Tibial nerve (tissue), 4 donors: ENCODE measurements around the gene CCDC149. TPM values are rescaled to one million over a fixed set of nuclear protein-coding genes. Genes with fewer than 3 reads are reported as not detected.
A peak's percentile ranks its signal among the peaks of the same experiment; 100 is the strongest.

Experiments used
- DNase-seq, 2 donors: peaks; one replicate each; pipeline ENCODE4 v3.0.0-alpha.2; 2019; ENCODE audit warnings: low spot score in 2 of 2
- H3K27ac ChIP-seq, 4 donors: fragments of 200-600 bp; sonication (generic) in 3 of 4; one replicate each; pipeline ENCODE4 v1.5.1; 2017 to 2019; ENCODE audit warnings: mild to moderate bottlenecking in 1 of 4
- H3K27me3 ChIP-seq, 2 donors: fragments of 200-600 bp; sonication (generic) in 1 of 2; one replicate each; pipeline versions ENCODE4 v1.5.1 to v1.6.0; 2017 to 2019
- H3K36me3 ChIP-seq, 3 donors: fragments of 200-600 bp; sonication (generic); one replicate each; pipeline ENCODE4 v1.5.1; 2018 to 2019
- H3K4me1 ChIP-seq, 4 donors: fragments of 200-600 bp; sonication (generic) in 3 of 4; one replicate each; pipeline ENCODE4 v1.5.1; 2017 to 2019
- H3K4me3 ChIP-seq, 4 donors: fragments of 200-600 bp; sonication (generic) in 3 of 4; one replicate each; pipeline ENCODE4 v1.5.1; 2017 to 2019; ENCODE audit warnings: mild to moderate bottlenecking in 1 of 4, moderate library complexity in 1 of 4
- H3K9me3 ChIP-seq, 4 donors: fragments of 200-600 bp; sonication (generic) in 3 of 4; one replicate each; pipeline ENCODE4 v1.5.1; 2017 to 2019
- CTCF ChIP-seq, 5 experiments: fragments of 200-600 bp in 3 of 5; fragments of 450-650 bp in 2 of 5; sonication (generic) in 3 of 5; IDR thresholded peaks; one replicate each; pipeline ENCODE4 v1.5.1; 2016 to 2019; ENCODE audit warnings: antibody characterized with exemption in 5 of 5, mild to moderate bottlenecking in 3 of 5, moderate library complexity in 2 of 5
- EP300 ChIP-seq, 2 donors: sonication (generic); formaldehyde crosslinking; IDR thresholded peaks; one replicate each; pipeline ENCODE4 v1.6.1; 2017; ENCODE audit warnings: antibody characterized with exemption in 2 of 2, mild to moderate bottlenecking in 1 of 2
- POLR2A ChIP-seq, 2 donors: fragments of 450-650 bp; IDR thresholded peaks; one replicate each; pipeline ENCODE4 v1.6.1; 2017; ENCODE audit warnings: antibody characterized with exemption in 2 of 2, mild to moderate bottlenecking in 2 of 2, moderate library complexity in 2 of 2
- WGBS, 2 donors: methylation state at CpG; one replicate each; pipeline ENCODE4 v1.1.5; 2018; 5-methylcytosine and 5-hydroxymethylcytosine counted together
- total RNA-seq, 4 donors: library from RNA; depleted of rRNA; stranded (reverse); fragments of >200 nt; gene quantifications; one replicate each; pipeline ENCODE4 v1.1.0, GENCODE V29; 2016

The CCDC149 gene
- total RNA-seq: 10 to 100 TPM; 12.2 to 31.2 (median 15.3) TPM

GRCh38 chr4:24912252-24913118, at the start of gene CCDC149:
Gene CCDC149 (minus strand): TSS chr4:24913042. CDS start chr4:24912864, 178 bp downstream.
- DNase-seq: peak in 1 of 2 donors; percentile 17
- Histone ChIP-seq H3K4me3 (peak within 1 kb of the TSS; percentile 52 to 75 (median 60)), H3K27me3 (no peaks in the 10 kb centered on the region), H3K9me3 (peaks cover 0 to 5% (median 0%) of the 10 kb centered on the region in 4 donors), H3K36me3 (peaks cover 0 to 38% (median 0%) of the 10 kb centered on the region in 3 donors), H3K4me1 (peaks cover 0 to 10% (median 6%) of the 10 kb centered on the region in 4 donors), H3K27ac (peak within 1 kb of the TSS; percentile 84 to 97 (median 90))
- TF ChIP-seq POLR2A (IDR thresholded peaks at IDR 0.05) (peak; percentile 38 to 47), CTCF (IDR thresholded peaks at IDR 0.05) (peak in 3 of 5 experiments; percentile 11 to 36 (median 20)), EP300 (IDR thresholded peaks at IDR 0.05) (peak in 1 of 2 donors; percentile 46)
- 8% methylated on average over 36 to 60 of the region's 92 CpGs for WGBS, 2 donors

- 85 to 92% methylated on average over 2 of the region's 2 CpGs for WGBS, 2 donors
- H3K27ac ChIP-seq: no peak overlapping the region
- H3K27me3 ChIP-seq: no peaks in the 10 kb centered on the region
- peaks cover 0 to 5% (median 0%) of the 10 kb centered on the region in 3 donors for H3K36me3 ChIP-seq
- H3K4me1 ChIP-seq: no peaks in the 10 kb centered on the region
- TF ChIP-seq CTCF (IDR thresholded peaks at IDR 0.05): no peak
- TF ChIP-seq EP300 (IDR thresholded peaks at IDR 0.05): no peak
- no peak for TF ChIP-seq POLR2A (IDR thresholded peaks at IDR 0.05)
- DNase-seq: no peak
- no peak overlapping the region for H3K4me3 ChIP-seq
- H3K9me3 ChIP-seq: peaks cover 0 to 12% (median 0%) of the 10 kb centered on the region in 4 donors
Measured at GRCh38 chr4:24957886-24958285, 45.0 kb upstream of the CCDC149 start.

GRCh38 chr4:24956763-24957162, 43.9 kb upstream of the CCDC149 start:
- no peaks in the 10 kb centered on the region for H3K4me1 ChIP-seq
- WGBS, 2 donors: 74 to 92% methylated on average over 2 of the region's 2 CpGs
- no peak overlapping the region for H3K4me3 ChIP-seq
- no peaks in the 10 kb centered on the region for H3K27me3 ChIP-seq
- peaks cover 0 to 12% (median 0%) of the 10 kb centered on the region in 4 donors for H3K9me3 ChIP-seq
- H3K27ac ChIP-seq: no peak overlapping the region
- TF ChIP-seq CTCF (IDR thresholded peaks at IDR 0.05) (no peak), POLR2A (IDR thresholded peaks at IDR 0.05) (no peak), EP300 (IDR thresholded peaks at IDR 0.05) (no peak)
- no peak for DNase-seq
- H3K36me3 ChIP-seq: peaks cover 0 to 5% (median 0%) of the 10 kb centered on the region in 3 donors

- H3K9me3 ChIP-seq: peaks cover 0 to 12% (median 0%) of the 10 kb centered on the region in 4 donors
- no peaks in the 10 kb centered on the region for H3K27me3 ChIP-seq
- WGBS, 2 donors: 88 to 90% methylated on average over 2 of the region's 2 CpGs
- no peak overlapping the region for H3K27ac ChIP-seq
- no peaks in the 10 kb centered on the region for H3K4me1 ChIP-seq
- H3K4me3 ChIP-seq: no peak overlapping the region
- DNase-seq: no peak
- peaks cover 0 to 5% (median 0%) of the 10 kb centered on the region in 3 donors for H3K36me3 ChIP-seq
- TF ChIP-seq EP300 (IDR thresholded peaks at IDR 0.05) (no peak), POLR2A (IDR thresholded peaks at IDR 0.05) (no peak), CTCF (IDR thresholded peaks at IDR 0.05) (no peak)
Measured at GRCh38 chr4:24956091-24956490, 43.2 kb upstream of the CCDC149 start.

GRCh38 chr4:24952667-24953066, 39.8 kb upstream of the CCDC149 start:
- no peaks in the 10 kb centered on the region for H3K4me1 ChIP-seq
- no peak for DNase-seq
- WGBS, 2 donors: 87 to 92% methylated on average over 4 of the region's 4 CpGs
- H3K4me3 ChIP-seq: no peak overlapping the region
- H3K27ac ChIP-seq: no peak overlapping the region
- H3K27me3 ChIP-seq: no peaks in the 10 kb centered on the region
- H3K9me3 ChIP-seq: peaks cover 0 to 12% (median 0%) of the 10 kb centered on the region in 4 donors
- H3K36me3 ChIP-seq: peaks cover 0 to 5% (median 0%) of the 10 kb centered on the region in 3 donors
- no peak for TF ChIP-seq POLR2A (IDR thresholded peaks at IDR 0.05)
- TF ChIP-seq CTCF (IDR thresholded peaks at IDR 0.05): no peak
- no peak for TF ChIP-seq EP300 (IDR thresholded peaks at IDR 0.05)
